KMS-11 (cell line): ENCODE data around the gene MIER3.

ENCODE experiments used
- H2AFZ ChIP-seq: fragments of 200-600 bp; sonication (generic); 2 replicates; pipeline ENCODE4 v1.6.1; 2016; ENCODE audit warnings: antibody characterized with exemption, mixed run types, low read depth
- H3K27ac ChIP-seq: fragments of 200-600 bp; sonication (generic); 2 replicates; pipeline ENCODE4 v1.6.1; 2016; ENCODE audit warnings: mild to moderate bottlenecking, mixed run types
- H3K27me3 ChIP-seq: fragments of 200-600 bp; sonication (generic); 2 replicates; pipeline ENCODE4 v1.6.1; 2017; ENCODE audit warnings: mild to moderate bottlenecking, low read depth, mixed run types, moderate library complexity; ENCODE audit not compliant: insufficient read depth
- H3K36me3 ChIP-seq: fragments of 200-600 bp; sonication (generic); 2 replicates; pipeline ENCODE4 v1.6.1; 2017; ENCODE audit warnings: mild to moderate bottlenecking, mixed run types; ENCODE audit not compliant: insufficient read depth
- H3K4me1 ChIP-seq: fragments of 200-600 bp; sonication (generic); 2 replicates; pipeline ENCODE4 v1.6.1; 2016; ENCODE audit warnings: mild to moderate bottlenecking, low read depth, mixed run types; ENCODE audit not compliant: poor library complexity, severe bottlenecking
- H3K4me2 ChIP-seq: fragments of 200-600 bp; sonication (generic); 2 replicates; pipeline ENCODE4 v1.7.0; 2016; ENCODE audit warnings: mild to moderate bottlenecking, mixed run types
- H3K4me3 ChIP-seq: fragments of 200-600 bp; sonication (generic); IDR thresholded peaks from 2 replicates; pipeline ENCODE4 v1.6.1; 2017; ENCODE audit warnings: low read depth, low read length, mixed read lengths; ENCODE audit not compliant: insufficient read depth
- H3K79me2 ChIP-seq: fragments of 200-600 bp; sonication (generic); 2 replicates; pipeline ENCODE4 v1.6.1; 2016; ENCODE audit warnings: low read depth, mixed run types; ENCODE audit not compliant: insufficient read depth
- H3K9ac ChIP-seq: fragments of 200-600 bp; sonication (generic); 2 replicates; pipeline ENCODE4 v1.6.1; 2016; ENCODE audit warnings: mild to moderate bottlenecking, mixed run types
- H4K20me1 ChIP-seq: fragments of 200-600 bp; sonication (generic); 2 replicates; pipeline ENCODE4 v1.6.1; 2016; ENCODE audit warnings: mild to moderate bottlenecking, mixed run types; ENCODE audit not compliant: insufficient read depth
- TF ChIP-seq, protein P1 (sequence below): fragments of 200-600 bp; sonication (generic); conservative IDR thresholded peaks from 2 replicates; pipeline ENCODE4 v1.6.1; 2017; ENCODE audit warnings: low read depth, mild to moderate bottlenecking, antibody characterized with exemption, low read length, moderate library complexity, mixed read lengths

MIER3 gene

DNA sequence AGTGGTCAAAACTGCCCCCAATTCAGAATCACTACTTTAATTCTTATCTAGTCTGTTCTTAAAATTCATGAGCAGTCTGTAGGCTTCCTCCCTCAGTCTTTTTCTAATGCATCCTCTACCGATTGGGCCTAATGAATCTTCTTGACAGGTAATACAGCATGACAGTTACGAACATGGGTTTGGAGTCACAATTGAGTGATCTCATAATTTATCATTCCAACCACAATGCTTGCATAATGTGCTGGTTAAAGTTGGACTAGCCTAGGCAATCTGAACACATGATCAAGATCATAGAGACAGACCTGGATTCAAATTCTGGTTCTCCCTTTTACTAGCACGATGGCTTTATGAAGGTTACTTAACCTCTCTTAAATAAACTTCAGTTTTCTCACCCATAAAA is 75.6 kb downstream of the MIER3 start:
- TF ChIP-seq, protein P1, sequence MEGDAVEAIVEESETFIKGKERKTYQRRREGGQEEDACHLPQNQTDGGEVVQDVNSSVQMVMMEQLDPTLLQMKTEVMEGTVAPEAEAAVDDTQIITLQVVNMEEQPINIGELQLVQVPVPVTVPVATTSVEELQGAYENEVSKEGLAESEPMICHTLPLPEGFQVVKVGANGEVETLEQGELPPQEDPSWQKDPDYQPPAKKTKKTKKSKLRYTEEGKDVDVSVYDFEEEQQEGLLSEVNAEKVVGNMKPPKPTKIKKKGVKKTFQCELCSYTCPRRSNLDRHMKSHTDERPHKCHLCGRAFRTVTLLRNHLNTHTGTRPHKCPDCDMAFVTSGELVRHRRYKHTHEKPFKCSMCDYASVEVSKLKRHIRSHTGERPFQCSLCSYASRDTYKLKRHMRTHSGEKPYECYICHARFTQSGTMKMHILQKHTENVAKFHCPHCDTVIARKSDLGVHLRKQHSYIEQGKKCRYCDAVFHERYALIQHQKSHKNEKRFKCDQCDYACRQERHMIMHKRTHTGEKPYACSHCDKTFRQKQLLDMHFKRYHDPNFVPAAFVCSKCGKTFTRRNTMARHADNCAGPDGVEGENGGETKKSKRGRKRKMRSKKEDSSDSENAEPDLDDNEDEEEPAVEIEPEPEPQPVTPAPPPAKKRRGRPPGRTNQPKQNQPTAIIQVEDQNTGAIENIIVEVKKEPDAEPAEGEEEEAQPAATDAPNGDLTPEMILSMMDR: no peak
- H3K4me1 ChIP-seq: no peaks in the 10 kb centered on the region
- H2AFZ ChIP-seq: no peak overlapping the region
- H3K27ac ChIP-seq: no peak overlapping the region
- no peaks in the 10 kb centered on the region for H3K27me3 ChIP-seq
- H3K9ac ChIP-seq: no peak overlapping the region
- H3K36me3 ChIP-seq: peaks cover 6% of the 10 kb centered on the region; the same call in 1 of the 2 replicates
- H3K4me2 ChIP-seq: no peak overlapping the region
- H3K79me2 ChIP-seq: no peaks in the 10 kb centered on the region
- H3K4me3 ChIP-seq: no peak overlapping the region
- H4K20me1 ChIP-seq: no peaks in the 10 kb centered on the region

DNA sequence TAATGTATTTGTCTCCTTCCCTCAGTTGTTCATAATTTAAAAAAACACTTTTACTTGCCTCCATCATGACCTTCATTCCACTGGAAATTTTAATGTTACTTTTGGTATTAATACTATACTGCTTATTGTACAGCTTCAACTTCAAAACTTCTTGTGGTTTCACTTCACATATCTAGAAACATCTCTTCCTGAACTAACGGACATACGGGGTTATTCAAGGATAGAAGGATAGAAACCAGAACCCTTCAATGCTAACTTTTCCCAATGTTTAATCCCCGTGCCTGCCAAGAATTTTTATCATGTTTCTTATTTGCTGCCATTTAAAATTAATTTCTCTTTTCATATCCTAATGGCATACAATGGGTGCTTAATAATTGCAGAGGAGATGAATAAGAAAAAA is 78.9 kb downstream of the MIER3 start:
- Histone ChIP-seq H3K4me1 (no peaks in the 10 kb centered on the region), H4K20me1 (no peaks in the 10 kb centered on the region), H3K27me3 (no peaks in the 10 kb centered on the region), H3K4me3 (no peak overlapping the region), H3K79me2 (no peaks in the 10 kb centered on the region), H3K4me2 (no peak overlapping the region), H3K27ac (no peak overlapping the region), H3K36me3 (peaks cover 6% of the 10 kb centered on the region; the same call in 1 of the 2 replicates), H2AFZ (no peak overlapping the region), H3K9ac (no peak overlapping the region)
- TF ChIP-seq, protein P1: no peak

DNA sequence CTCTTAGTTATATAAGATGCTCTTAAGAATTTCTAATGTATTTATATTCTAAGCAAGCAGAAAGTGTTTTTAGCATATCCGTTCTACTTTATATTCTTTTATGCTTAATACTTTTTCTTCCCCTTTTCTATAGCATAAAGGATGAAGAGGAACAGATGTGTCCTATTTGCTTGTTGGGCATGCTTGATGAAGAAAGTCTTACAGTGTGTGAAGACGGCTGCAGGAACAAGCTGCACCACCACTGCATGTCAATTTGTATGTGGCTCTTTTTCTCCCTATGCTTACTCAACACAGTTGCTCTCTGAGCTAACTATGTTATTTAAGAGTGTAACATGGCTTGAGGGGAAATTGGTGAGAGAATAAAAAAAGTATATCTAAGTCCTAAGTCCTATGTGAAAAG is 80.1 kb downstream of the MIER3 start:
- no peak overlapping the region for H3K4me3 ChIP-seq
- H3K27ac ChIP-seq: no peak overlapping the region
- no peaks in the 10 kb centered on the region for H3K4me1 ChIP-seq
- H2AFZ ChIP-seq: no peak overlapping the region
- TF ChIP-seq, protein P1: no peak
- no peaks in the 10 kb centered on the region for H3K79me2 ChIP-seq
- H3K36me3 ChIP-seq: peaks cover 6% of the 10 kb centered on the region; the same call in 1 of the 2 replicates
- H3K9ac ChIP-seq: no peak overlapping the region
- H4K20me1 ChIP-seq: no peaks in the 10 kb centered on the region
- H3K4me2 ChIP-seq: no peak overlapping the region
- no peaks in the 10 kb centered on the region for H3K27me3 ChIP-seq
